Measurements from ENCODE around the gene SLC23A3.

- TF ChIP-seq CTCF (IDR thresholded peaks at IDR 0.05; ENCODE audit: insufficient read depth, low read length, poor library complexity, severe bottlenecking) = no peak
- TF ChIP-seq EZH2phosphoT487 (conservative IDR thresholded peaks at IDR 0.05; ENCODE audit: low read length) = no peak
These were observed 3.3 kb upstream of the SLC23A3 start for GRCh38 chr2:219173176-219173575.

All from SU-DHL-6 (cell line).